ENCODE results near the gene KIAA1210.
"Not testable (repeated sequence)": the region's sequence is repeated elsewhere in the genome, so short reads cannot be mapped to it uniquely, and the experiment has no call there.

The KIAA1210 gene

GRCh38 chrX:119040432-119040831 is 87.2 kb downstream of the KIAA1210 start:
- no peak for DNase-seq (ENCODE audit: low read depth in 2 of 2)

GRCh38 chrX:119036107-119037029 is 91.2 kb downstream of the KIAA1210 start:
- DNase-seq (ENCODE audit: low read depth in 2 of 2): no peak

DNA sequence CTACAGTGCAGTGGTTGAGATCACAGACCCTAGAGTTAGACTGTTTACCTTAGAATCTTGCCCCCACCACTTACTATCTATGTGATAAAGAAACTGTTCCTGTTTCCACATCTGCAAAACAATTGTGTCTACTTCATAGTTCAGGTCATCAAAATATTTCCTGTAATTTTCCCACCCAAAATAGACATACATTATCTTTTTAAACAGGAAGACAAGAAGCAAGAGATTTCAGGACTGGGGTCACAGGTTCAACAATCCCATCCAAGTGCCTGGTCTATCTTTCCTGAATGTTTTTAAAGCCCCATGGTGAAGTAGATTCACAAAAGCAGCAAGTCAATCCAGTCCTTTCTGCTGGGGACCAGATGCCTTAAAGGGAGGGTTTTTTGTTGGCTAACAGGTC is 96.6 kb downstream of the KIAA1210 start:
- DNase-seq (ENCODE audit: low read depth in 2 of 2): no peak

DNA sequence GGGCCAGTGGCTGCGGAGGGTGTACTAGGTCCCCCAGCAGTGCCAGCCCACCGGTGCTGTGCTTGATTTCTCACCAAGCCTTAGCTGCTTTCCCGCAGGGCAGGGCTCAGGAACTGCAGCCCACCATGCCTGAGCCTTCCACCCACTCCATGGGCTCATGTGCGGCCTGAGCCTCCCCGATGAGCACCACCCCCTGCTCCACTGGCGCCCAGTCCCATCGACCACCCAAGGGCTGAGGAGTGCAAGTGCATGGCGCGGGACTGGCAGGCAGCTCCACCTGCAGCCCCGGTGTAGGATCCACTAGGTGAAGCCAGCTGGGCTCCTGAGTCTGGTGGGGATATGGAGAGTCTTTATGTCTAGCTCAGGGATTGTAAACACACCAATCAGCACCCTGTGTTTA is 98.0 kb downstream of the KIAA1210 start:
- DNase-seq (ENCODE audit: low read depth in 2 of 2): not testable (repeated sequence)

DNA sequence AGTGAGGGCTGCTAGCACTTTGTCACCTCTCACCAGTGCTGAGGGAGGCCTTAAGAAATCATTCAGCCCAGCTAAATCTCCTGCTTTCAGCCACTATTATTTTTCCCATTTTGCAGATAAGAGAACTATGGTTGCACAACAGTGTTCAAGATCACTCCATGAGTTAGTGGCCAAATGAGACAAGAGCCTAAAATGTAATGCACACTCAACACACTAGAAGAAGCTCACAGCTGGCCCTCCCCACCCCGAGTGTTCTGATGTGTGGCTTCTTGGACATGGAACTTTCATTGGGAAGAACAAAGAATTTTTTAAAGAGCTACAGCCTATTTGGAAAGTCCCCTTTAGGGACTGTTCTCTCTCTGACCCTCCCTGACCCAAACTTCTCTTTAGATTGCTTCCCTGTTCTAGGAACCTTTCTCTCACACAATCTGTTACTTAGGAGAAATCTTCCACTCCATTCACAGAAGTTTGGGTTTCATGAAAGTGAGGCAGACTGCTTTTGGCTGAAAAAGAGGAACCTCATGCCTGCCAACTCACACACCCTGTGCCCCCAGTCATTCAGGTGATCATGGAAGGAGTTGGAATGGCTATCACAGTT is 98.8 kb downstream of the KIAA1210 start:
- no peak for DNase-seq (ENCODE audit: low read depth in 2 of 2)

Measured in stimulated activated CD8-positive, alpha-beta memory T cell treated with anti-CD3 and anti-CD28 coated beads, Interleukin-15, amount 100 ng/mL, for 48 hours (primary cell).